HFFc6 (cell line): ENCODE measurements around the gene PRUNE1. TPM values are rescaled to one million over a fixed set of nuclear protein-coding genes. Genes with fewer than 3 reads are reported as not detected.
A peak's percentile ranks its signal among the peaks of the same experiment; 100 is the strongest.

Experiments
- DNase-seq: peaks from one replicate; pipeline ENCODE4 v3.0.0-alpha.2; 2018
- H3K27ac Mint-ChIP-seq: 2 replicates; pipeline ENCODE4 v1.8.0; 2020; ENCODE audit warnings: mild to moderate bottlenecking, mixed read lengths
- H3K27me3 Mint-ChIP-seq: 2 replicates; pipeline ENCODE4 v1.8.0; 2021; ENCODE audit warnings: mild to moderate bottlenecking, moderate library complexity, mixed read lengths; ENCODE audit not compliant: insufficient read depth
- H3K36me3 Mint-ChIP-seq: 2 replicates; pipeline ENCODE4 v1.8.0; 2021; ENCODE audit warnings: low read depth, mixed read lengths
- H3K4me1 Mint-ChIP-seq: 2 replicates; pipeline ENCODE4 v1.8.0; 2020; ENCODE audit warnings: low read depth, mixed read lengths
- H3K4me3 Mint-ChIP-seq: 2 replicates; pipeline ENCODE4 v1.8.0; 2020; ENCODE audit warnings: mild to moderate bottlenecking, moderate library complexity, mixed read lengths
- H3K9me3 Mint-ChIP-seq: 2 replicates; pipeline ENCODE4 v1.8.0; 2020; ENCODE audit warnings: mild to moderate bottlenecking, mixed read lengths
- total RNA-seq, 6 experiments: library from RNA; stranded (reverse); fragmentation: NEBNext Ultra II Directional; extraction: Animal tissue kit (Norgen Biotek cat#: 25700); gene quantifications; 2 replicates in 1 of 6; 3 replicates in 5 of 6; pipeline ENCODE4 v1.2.3, GENCODE V29; 2021
- TF ChIP-seq, protein P1 (sequence below): fragments of 200-600 bp; sonication (generic); IDR thresholded peaks from 2 replicates; pipeline ENCODE4 v1.5.0; 2021; ENCODE audit warnings: antibody characterized with exemption, mild to moderate bottlenecking

Gene PRUNE1
- total RNA-seq, 6 experiments from 2014 or later: 6.6 to 10.0 (median 7.7) TPM

DNA sequence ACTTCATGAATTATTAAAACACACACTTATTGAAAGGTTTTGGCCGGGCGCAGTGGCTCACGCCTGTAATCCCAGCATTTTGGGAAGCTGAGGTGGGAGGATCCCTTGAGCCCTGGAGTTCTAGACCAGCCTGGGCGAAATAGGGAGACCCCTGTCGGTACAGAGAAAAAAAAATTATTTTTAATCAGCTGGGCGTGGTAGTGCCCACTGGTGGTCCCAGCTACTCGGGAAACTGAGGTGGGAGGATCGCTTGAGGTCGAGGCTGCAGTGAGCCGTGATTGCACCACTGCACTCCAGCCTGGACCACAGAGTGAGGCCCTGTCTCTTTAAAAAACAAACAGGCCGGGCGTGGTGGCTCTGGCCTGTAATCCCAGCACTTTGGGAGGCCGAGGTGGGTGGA is 64.0 kb downstream of the PRUNE1 start:
- H3K4me3 Mint-ChIP-seq: peak overlapping the region; percentile 97

More for the DNA sequence above, 64.0 kb downstream of the PRUNE1 start:
- H3K9me3 Mint-ChIP-seq: no peaks in the 10 kb centered on the region
- TF ChIP-seq, protein P1, sequence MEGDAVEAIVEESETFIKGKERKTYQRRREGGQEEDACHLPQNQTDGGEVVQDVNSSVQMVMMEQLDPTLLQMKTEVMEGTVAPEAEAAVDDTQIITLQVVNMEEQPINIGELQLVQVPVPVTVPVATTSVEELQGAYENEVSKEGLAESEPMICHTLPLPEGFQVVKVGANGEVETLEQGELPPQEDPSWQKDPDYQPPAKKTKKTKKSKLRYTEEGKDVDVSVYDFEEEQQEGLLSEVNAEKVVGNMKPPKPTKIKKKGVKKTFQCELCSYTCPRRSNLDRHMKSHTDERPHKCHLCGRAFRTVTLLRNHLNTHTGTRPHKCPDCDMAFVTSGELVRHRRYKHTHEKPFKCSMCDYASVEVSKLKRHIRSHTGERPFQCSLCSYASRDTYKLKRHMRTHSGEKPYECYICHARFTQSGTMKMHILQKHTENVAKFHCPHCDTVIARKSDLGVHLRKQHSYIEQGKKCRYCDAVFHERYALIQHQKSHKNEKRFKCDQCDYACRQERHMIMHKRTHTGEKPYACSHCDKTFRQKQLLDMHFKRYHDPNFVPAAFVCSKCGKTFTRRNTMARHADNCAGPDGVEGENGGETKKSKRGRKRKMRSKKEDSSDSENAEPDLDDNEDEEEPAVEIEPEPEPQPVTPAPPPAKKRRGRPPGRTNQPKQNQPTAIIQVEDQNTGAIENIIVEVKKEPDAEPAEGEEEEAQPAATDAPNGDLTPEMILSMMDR: peak; percentile 46; the same call in 1 of the 2 replicates
- H3K36me3 Mint-ChIP-seq: peaks cover 4% of the 10 kb centered on the region
- H3K27ac Mint-ChIP-seq: peak overlapping the region; percentile 100
- DNase-seq: no peak
- peaks cover 12% of the 10 kb centered on the region for H3K4me1 Mint-ChIP-seq
- peaks cover 3% of the 10 kb centered on the region for H3K27me3 Mint-ChIP-seq

Other genes with a start within 250 kb of the PRUNE1 start
- under 1 TPM in 5 of 6 experiments, not detected in 1; 0.14 to 0.77 (median 0.31) TPM for gene CTSS, start 242.7 kb upstream of the PRUNE1 start, total RNA-seq
- gene CTSK, start 200.2 kb upstream of the PRUNE1 start, total RNA-seq: 100 to 1,000 TPM in 4 of 6 experiments, 10 to 100 TPM in 1, 1 to 10 TPM in 1; 8.5 to 104 (median 101) TPM
- 10 to 100 TPM; 21.7 to 28.0 (median 25.2) TPM for gene ARNT, start 131.8 kb upstream of the PRUNE1 start, total RNA-seq
- gene CTXND2, start 121.3 kb upstream of the PRUNE1 start, total RNA-seq: not detected
- gene SETDB1, start 82.1 kb upstream of the PRUNE1 start, total RNA-seq: 10 to 100 TPM; 21.0 to 25.7 (median 23.4) TPM
- 100 to 1,000 TPM; 189 to 305 (median 255) TPM for gene CERS2, start 33.6 kb upstream of the PRUNE1 start, total RNA-seq
- gene ANXA9, start 26.2 kb upstream of the PRUNE1 start, total RNA-seq: under 1 TPM; 0.28 to 0.55 (median 0.46) TPM
- 10 to 100 TPM in 1 of 6 experiments, 1 to 10 TPM in 5; 8.3 to 11.9 (median 9.0) TPM for gene MINDY1, start 1.5 kb upstream of the PRUNE1 start, total RNA-seq
- gene BNIPL, start 28.1 kb downstream of the PRUNE1 start, total RNA-seq: under 1 TPM in 5 of 6 experiments, not detected in 1; 0.06 to 0.31 (median 0.12) TPM
- gene C1orf56, start 39.3 kb downstream of the PRUNE1 start, total RNA-seq: 1 to 10 TPM; 3.0 to 6.6 (median 4.6) TPM
- 10 to 100 TPM; 63.2 to 75.1 (median 68.3) TPM for gene CDC42SE1, start 51.2 kb downstream of the PRUNE1 start, total RNA-seq
- gene MLLT11, start 51.9 kb downstream of the PRUNE1 start, total RNA-seq: 10 to 100 TPM in 4 of 6 experiments, 1 to 10 TPM in 2; 9.3 to 11.7 (median 10.8) TPM
- 10 to 100 TPM; 10.6 to 12.2 (median 11.5) TPM for gene GABPB2, start 62.3 kb downstream of the PRUNE1 start, total RNA-seq
- gene SEMA6C, start 138.2 kb downstream of the PRUNE1 start, total RNA-seq: 1 to 10 TPM in 5 of 6 experiments, under 1 TPM in 1; 0.94 to 1.5 (median 1.4) TPM
- gene TNFAIP8L2, start 148.2 kb downstream of the PRUNE1 start, total RNA-seq: not detected
- 1 to 10 TPM; 5.0 to 6.6 (median 6.0) TPM for gene LYSMD1, start 157.5 kb downstream of the PRUNE1 start, total RNA-seq
- 10 to 100 TPM; 38.4 to 45.7 (median 41.5) TPM for gene SCNM1, start 157.7 kb downstream of the PRUNE1 start, total RNA-seq
- 1 to 10 TPM in 1 of 6 experiments, under 1 TPM in 2, not detected in 3; 0.40 to 1.1 (median 0.99) TPM for gene TMOD4, start 167.5 kb downstream of the PRUNE1 start, total RNA-seq
- 10 to 100 TPM; 57.8 to 87.4 (median 73.9) TPM for gene VPS72, start 181.7 kb downstream of the PRUNE1 start, total RNA-seq
- 10 to 100 TPM; 85.4 to 98.6 (median 90.6) TPM for gene PIP5K1A, start 190.1 kb downstream of the PRUNE1 start, total RNA-seq
- gene PSMD4, start 246.3 kb downstream of the PRUNE1 start, total RNA-seq: 100 to 1,000 TPM; 194 to 228 (median 217) TPM